Measurements from ENCODE around the gene RTN4RL2. TPM values are rescaled to one million over a fixed set of nuclear protein-coding genes. Genes with fewer than 3 reads are reported as not detected.
"Not testable (repeated sequence)": the region's sequence is repeated elsewhere in the genome, so short reads cannot be mapped to it uniquely, and the experiment has no call there.

RTN4RL2 gene
- total RNA-seq, 1 experiment from 2014 or later = 0.03 TPM

- Histone ChIP-seq H3K4me3 (peak overlapping the region; percentile 62), H3K27me3 (no peaks in the 10 kb centered on the region), H3K9me3 (no peaks in the 10 kb centered on the region), H3K36me3 (peaks cover 38% of the 10 kb centered on the region)
- peak; percentile 86 for DNase-seq
These were observed 32.6 kb upstream of the RTN4RL2 start for GRCh38 chr11:57427727-57428082.

- H3K36me3 ChIP-seq = peaks cover 29% of the 10 kb centered on the region
- DNase-seq = no peak
- no peak overlapping the region for H3K4me3 ChIP-seq
- no peaks in the 10 kb centered on the region for H3K27me3 ChIP-seq
- no peaks in the 10 kb centered on the region for H3K9me3 ChIP-seq
These were observed 31.7 kb upstream of the RTN4RL2 start for GRCh38 chr11:57428643-57429042.

GRCh38 chr11:57429946-57430345, 30.4 kb upstream of the RTN4RL2 start:
- peaks cover 16% of the 10 kb centered on the region for H3K36me3 ChIP-seq
- no peak overlapping the region for H3K4me3 ChIP-seq
- H3K9me3 ChIP-seq = no peaks in the 10 kb centered on the region
- no peak for DNase-seq
- no peaks in the 10 kb centered on the region for H3K27me3 ChIP-seq

- no peak for DNase-seq
- Histone ChIP-seq H3K27me3 (no peaks in the 10 kb centered on the region), H3K9me3 (no peaks in the 10 kb centered on the region), H3K36me3 (peaks cover 6% of the 10 kb centered on the region), H3K4me3 (no peak overlapping the region)
These were observed 29.4 kb upstream of the RTN4RL2 start for GRCh38 chr11:57430952-57431351.

GRCh38 chr11:57432149-57432561, 28.2 kb upstream of the RTN4RL2 start:
- Histone ChIP-seq H3K9me3 (no peaks in the 10 kb centered on the region), H3K4me3 (no peak overlapping the region), H3K36me3 (no peaks in the 10 kb centered on the region), H3K27me3 (no peaks in the 10 kb centered on the region)
- DNase-seq = no peak

- no peak overlapping the region for H3K4me3 ChIP-seq
- no peaks in the 10 kb centered on the region for H3K27me3 ChIP-seq
- H3K36me3 ChIP-seq = no peaks in the 10 kb centered on the region
- H3K9me3 ChIP-seq = no peaks in the 10 kb centered on the region
- DNase-seq = peak; percentile 38
These were observed 27.6 kb upstream of the RTN4RL2 start for GRCh38 chr11:57432714-57433163.

- Histone ChIP-seq H3K27me3 (no peaks in the 10 kb centered on the region), H3K36me3 (no peaks in the 10 kb centered on the region), H3K9me3 (no peaks in the 10 kb centered on the region), H3K4me3 (no peak overlapping the region)
- DNase-seq = peak; percentile 36
These were observed 25.4 kb upstream of the RTN4RL2 start for GRCh38 chr11:57434640-57435546.

- DNase-seq = no peak
- no peaks in the 10 kb centered on the region for H3K9me3 ChIP-seq
These were observed 24.3 kb upstream of the RTN4RL2 start for GRCh38 chr11:57436031-57436430.

GRCh38 chr11:57438345-57439285, 21.7 kb upstream of the RTN4RL2 start:
- H3K36me3 ChIP-seq = no peaks in the 10 kb centered on the region
- no peak overlapping the region for H3K4me3 ChIP-seq
- H3K27me3 ChIP-seq = no peaks in the 10 kb centered on the region
- no peak for DNase-seq
- H3K9me3 ChIP-seq = no peaks in the 10 kb centered on the region

More at GRCh38 chr11:57436031-57436430, 24.3 kb upstream of the RTN4RL2 start:
- Histone ChIP-seq H3K36me3 (no peaks in the 10 kb centered on the region), H3K27me3 (no peaks in the 10 kb centered on the region), H3K4me3 (no peak overlapping the region)

- Histone ChIP-seq H3K27me3 (no peaks in the 10 kb centered on the region), H3K9me3 (no peaks in the 10 kb centered on the region), H3K4me3 (no peak overlapping the region), H3K36me3 (no peaks in the 10 kb centered on the region)
- no peak for DNase-seq
These were observed 20.5 kb upstream of the RTN4RL2 start for GRCh38 chr11:57439786-57440185.

- Histone ChIP-seq H3K36me3 (no peaks in the 10 kb centered on the region), H3K4me3 (no peak overlapping the region), H3K9me3 (no peaks in the 10 kb centered on the region), H3K27me3 (no peaks in the 10 kb centered on the region)
- DNase-seq = no peak
These were observed 19.4 kb upstream of the RTN4RL2 start for GRCh38 chr11:57440744-57441414.

- Histone ChIP-seq H3K4me3 (no peak overlapping the region), H3K9me3 (no peaks in the 10 kb centered on the region), H3K36me3 (no peaks in the 10 kb centered on the region), H3K27me3 (no peaks in the 10 kb centered on the region)
- no peak for DNase-seq
These were observed 15.8 kb upstream of the RTN4RL2 start for GRCh38 chr11:57444362-57445121.

- H3K27me3 ChIP-seq, H3K4me3 ChIP-seq, DNase-seq: not testable (repeated sequence)
These were observed 15.3 kb upstream of the RTN4RL2 start for GRCh38 chr11:57445122-57445394.

GRCh38 chr11:57446055-57446454, 14.3 kb upstream of the RTN4RL2 start:
- no peak for DNase-seq

More at GRCh38 chr11:57445122-57445394, 15.3 kb upstream of the RTN4RL2 start:
- H3K36me3 ChIP-seq, H3K9me3 ChIP-seq: not testable (repeated sequence)

GRCh38 chr11:57453543-57454177, 6.7 kb upstream of the RTN4RL2 start:
- Histone ChIP-seq H3K36me3 (no peaks in the 10 kb centered on the region), H3K9me3 (no peaks in the 10 kb centered on the region), H3K4me3 (no peak overlapping the region), H3K27me3 (peaks cover under 1% of the 10 kb centered on the region; the same call in 1 of the 2 replicates)
- DNase-seq = no peak

More at GRCh38 chr11:57446055-57446454, 14.3 kb upstream of the RTN4RL2 start:
- H3K27me3 ChIP-seq = no peaks in the 10 kb centered on the region
- no peaks in the 10 kb centered on the region for H3K36me3 ChIP-seq
- no peak overlapping the region for H3K4me3 ChIP-seq
- no peaks in the 10 kb centered on the region for H3K9me3 ChIP-seq

Data from MG63 (cell line).